ENCODE data around the gene ISL1.

ISL1 gene

DNA sequence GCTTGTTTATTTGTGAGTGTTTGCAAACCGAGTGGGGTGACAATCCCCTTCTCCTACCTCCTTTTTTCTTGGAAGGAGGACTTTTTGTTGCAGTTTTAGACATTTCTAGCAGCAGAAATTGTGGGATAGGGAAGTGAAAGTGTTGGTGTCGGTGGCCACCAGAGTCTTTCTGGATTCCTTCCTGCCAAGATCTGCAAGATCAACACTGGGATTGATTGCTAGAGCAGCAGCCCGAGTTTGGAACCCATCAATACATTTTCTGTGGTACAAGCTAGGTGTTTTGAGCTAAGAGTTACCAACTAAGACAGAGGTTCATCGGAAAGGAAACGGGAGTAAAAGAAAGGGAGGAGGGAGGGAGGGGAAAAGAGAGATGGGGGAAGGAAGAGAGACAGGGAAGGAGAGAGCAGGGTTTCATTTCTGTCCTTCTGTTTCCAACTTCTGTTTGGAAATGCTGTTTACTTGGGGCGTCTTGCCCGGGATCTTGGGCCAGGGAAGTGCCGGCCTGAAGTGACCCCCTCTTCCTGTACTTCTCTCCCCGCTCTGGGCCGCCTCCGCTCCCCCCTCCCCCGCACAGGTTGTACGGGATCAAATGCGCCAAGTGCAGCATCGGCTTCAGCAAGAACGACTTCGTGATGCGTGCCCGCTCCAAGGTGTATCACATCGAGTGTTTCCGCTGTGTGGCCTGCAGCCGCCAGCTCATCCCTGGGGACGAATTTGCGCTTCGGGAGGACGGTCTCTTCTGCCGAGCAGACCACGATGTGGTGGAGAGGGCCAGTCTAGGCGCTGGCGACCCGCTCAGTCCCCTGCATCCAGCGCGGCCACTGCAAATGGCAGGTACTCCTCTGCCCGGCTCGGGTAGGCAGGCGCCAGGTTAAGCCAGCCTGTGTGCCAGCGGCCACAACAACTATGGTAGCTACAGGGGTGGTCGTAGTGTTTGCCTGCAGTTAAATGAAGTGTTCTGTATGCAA, 4.0 kb downstream of the ISL1 start:
- DNase-seq (ENCODE audit: low read depth, low spot score) = no peak

DNA sequence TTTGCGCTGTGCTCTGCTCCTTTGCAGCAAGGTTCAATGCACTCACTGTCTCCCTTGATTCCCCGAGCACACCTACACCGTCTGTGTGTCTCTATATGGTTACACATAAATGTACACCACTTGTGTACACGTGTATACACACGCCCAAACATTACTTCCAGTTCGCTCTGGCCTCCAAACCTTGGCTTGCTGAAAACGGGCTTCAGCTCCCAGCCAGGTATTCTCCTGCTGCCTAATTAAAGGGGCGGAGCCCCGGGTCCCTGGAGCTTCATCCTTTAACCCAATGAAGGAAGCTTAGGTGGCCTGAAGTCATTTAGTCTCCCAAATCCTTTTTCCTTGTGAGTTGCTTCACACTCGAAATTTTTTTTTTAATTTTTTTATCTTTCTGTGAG, 4.6 kb downstream of the ISL1 start:
- DNase-seq (ENCODE audit: low read depth, low spot score) = no peak

DNA sequence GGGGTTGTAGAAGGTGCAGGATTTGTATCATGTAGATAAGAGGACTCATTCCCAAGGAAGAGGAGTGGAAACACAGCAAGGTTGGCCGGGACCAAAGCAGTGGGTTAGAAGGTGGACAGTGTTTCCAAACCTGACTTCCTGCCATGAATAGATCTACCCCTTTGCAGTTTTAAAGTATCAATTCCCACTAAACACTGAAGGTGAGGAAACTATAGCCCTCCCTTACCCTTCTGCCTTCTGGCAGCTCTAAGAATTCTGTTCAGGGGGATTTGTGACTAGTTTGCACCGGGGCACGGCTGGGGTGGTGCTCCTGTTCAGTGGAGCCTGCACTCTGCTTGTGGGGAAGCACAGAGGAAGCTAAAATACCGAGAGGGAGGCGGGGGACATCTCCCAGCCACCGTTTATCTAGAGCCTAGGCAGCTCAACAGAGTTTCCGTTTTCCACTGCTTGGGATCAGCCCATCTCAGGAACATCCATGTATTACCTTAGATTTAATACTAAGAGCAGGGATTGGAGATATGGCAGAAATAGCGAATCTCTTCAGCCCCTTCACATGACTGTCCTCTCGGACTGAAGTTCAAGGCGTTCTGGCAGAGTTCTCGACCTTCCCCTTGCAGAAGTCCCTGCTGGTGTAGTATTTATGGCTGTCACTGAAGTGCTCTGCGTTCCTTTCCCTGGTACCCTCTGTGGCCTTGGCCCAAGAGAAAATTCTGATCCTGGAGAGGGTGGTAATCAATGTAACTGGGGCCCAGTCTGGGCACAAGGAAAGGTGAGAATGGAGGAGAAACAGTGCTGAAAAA, 5.4 kb downstream of the ISL1 start:
- no peak for DNase-seq (ENCODE audit: low read depth, low spot score)

DNA sequence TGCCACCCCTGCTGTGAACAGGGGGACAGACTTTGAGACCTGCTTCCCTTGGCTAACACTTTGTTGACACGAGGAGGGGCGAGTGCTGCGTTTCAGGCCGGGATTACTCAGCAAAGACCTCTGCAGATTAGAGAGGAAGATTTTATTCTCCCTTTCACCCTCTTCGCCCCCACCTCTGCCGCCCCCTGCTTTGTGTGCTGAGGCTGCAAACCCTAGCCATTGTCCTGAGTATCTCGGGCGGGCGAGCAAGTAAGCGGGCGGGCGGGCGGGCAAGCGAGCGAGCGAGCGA, 6.0 kb downstream of the ISL1 start:
- DNase-seq (ENCODE audit: low read depth, low spot score) = no peak

DNA sequence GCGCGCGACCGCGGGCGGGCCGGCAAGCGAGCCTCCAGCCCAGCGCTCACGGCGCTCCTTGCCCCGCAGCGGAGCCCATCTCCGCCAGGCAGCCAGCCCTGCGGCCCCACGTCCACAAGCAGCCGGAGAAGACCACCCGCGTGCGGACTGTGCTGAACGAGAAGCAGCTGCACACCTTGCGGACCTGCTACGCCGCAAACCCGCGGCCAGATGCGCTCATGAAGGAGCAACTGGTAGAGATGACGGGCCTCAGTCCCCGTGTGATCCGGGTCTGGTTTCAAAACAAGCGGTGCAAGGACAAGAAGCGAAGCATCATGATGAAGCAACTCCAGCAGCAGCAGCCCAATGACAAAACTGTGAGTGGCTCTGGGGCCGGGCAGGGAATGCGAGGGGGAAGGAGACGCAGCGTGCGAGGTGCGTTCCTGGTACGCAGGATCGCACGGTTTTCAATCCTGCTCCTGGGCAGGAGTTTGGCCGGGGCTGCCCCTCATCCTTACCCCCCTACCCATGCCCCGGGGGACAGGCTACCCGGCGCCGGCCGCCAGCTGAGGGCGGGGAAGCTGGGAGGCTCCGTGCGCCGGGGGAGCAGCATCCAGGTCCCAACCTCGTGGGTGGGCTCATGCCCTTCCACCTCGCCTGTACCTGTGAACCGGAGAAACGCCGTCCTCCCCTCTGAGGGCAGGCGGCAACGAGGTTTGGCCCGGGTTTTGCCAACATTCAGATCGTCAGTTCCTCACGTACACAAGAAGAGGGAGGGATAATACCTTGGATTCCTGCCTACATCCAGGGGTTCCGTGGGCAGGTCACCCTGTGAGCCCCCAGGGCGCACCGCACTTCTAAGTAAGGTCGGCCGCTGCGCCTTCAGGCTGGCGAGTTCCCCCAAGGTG, 6.6 kb downstream of the ISL1 start:
- DNase-seq (ENCODE audit: low read depth, low spot score) = no peak

DNA sequence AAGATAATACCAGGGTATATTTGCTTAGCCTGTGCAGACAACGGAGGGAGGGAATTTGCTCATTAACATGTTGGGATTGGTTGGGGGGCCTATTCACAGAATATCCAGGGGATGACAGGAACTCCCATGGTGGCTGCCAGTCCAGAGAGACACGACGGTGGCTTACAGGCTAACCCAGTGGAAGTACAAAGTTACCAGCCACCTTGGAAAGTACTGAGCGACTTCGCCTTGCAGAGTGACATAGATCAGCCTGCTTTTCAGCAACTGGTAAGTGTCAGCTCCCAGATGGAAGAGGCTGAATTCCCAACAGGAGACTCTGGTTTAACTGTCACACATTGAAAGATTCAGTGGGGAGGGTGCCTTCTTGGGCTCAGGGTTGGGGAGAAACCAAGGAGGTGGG, 7.9 kb downstream of the ISL1 start:
- no peak for DNase-seq (ENCODE audit: low read depth, low spot score)

DNA sequence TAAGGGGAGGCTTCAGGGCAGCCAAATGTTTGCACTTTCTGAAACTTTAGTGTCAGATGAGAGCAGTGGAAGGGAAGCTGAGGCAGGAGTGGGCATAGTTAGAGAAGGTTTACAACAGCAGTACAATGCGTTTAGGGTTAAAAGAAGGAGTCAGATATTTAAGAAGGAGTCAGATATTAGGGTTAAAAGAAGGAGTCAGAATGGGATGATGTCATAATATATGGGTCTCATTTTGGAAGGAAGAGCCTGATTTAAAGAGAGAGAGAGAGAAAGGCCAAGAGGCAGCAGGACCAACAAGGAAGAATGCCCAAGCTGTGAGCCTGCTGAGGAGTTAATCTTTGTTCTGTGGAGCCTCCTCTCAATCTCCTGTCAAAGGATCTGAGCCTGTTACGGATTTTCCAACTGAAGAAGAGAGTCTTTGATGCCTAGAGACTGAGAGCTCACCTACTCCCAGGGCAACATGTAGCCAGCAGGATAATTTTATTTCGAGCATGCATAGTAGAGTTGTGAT, 9.5 kb downstream of the ISL1 start:
- no peak for DNase-seq (ENCODE audit: low read depth, low spot score)

DNA sequence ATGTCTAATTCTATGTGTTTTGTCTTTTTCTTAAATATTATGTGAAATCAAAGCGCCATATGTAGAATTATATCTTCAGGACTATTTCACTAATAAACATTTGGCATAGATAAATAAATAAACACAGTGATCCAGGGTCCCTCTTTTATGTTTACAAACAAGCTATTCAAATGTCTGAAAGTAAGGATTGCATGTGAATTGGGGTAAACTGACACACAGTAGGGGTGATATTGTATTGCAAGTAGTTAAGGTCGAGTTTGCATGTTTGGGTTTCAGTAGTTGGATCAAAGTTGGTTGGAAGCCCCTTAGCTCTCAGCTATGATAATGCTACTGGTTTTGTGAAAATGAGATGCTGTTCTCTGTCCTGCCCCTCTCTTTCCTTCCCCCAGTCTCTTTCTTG, 11.4 kb downstream of the ISL1 start:
- DNase-seq (ENCODE audit: low read depth, low spot score) = no peak

DNA sequence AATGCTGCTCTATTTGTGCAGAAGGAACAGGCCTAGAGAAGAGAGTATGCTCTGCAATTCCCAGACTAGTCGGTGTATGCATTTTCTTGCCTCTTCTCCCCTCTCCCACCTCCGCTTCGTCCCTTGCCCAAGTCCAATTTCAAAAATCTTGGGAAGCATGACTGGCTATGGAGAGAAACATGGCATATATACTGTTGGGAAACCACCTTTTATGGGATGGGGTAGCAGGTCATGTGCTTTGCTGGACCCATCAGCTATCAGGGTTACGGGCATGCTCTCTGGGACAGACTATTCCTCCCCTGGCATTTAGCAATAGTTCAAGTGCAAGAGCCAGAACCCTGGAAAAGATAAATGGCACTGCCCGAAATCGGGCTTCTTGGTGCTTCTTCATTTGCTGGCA, 12.0 kb downstream of the ISL1 start:
- DNase-seq (ENCODE audit: low read depth, low spot score) = no peak

DNA sequence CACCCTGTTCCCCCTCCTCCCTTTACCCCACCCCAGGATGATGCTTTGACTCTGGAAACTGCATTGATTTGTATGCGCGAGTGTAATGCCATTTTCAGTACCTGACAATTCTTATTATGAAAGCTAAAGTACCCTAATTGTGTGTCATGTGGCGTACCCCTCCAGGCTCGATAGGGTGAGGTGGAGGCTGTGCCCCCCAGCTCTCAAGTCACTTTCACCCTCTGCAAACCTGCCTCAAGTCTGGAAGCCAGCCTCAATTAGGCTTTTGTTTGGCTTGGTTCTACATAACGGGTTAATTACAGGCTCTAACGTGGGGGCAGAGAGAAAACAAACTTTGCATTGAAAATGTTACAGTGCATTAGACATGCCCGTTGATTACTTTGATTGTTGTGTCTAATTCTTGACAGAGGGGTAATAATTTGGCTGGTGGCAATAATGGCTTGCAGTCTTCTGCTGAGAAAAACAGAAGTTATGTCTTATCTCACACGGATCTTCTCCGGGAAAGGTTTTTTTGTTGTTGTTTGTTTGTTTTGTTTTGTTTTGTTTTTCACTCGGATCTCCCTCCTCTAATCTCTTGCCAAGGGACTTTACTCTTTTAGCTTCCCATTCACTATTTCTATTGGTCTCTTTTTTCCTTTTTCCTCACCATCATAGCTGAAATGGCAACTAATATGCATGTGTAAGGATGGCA, 12.6 kb downstream of the ISL1 start:
- DNase-seq (ENCODE audit: low read depth, low spot score) = no peak

DNA sequence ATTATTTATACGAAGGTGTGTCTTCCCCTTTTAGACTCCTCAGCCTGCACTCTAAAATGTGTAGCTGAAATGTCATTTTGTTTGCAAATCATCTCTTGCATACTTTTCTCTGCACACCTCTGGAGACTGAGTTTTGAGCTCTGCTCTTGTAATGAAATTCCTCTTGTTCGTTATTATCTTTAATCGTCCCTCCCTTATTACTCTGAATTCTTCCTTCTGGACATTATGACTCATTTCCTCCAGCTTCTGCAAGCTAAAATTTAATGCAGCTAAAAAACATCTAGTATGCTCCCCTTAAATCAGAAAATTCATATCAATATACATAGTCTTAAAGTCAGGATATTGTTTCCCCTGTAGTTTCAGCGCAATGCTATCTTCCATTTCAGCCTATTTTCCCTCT, 13.5 kb downstream of the ISL1 start:
- DNase-seq (ENCODE audit: low read depth, low spot score) = no peak

DNA sequence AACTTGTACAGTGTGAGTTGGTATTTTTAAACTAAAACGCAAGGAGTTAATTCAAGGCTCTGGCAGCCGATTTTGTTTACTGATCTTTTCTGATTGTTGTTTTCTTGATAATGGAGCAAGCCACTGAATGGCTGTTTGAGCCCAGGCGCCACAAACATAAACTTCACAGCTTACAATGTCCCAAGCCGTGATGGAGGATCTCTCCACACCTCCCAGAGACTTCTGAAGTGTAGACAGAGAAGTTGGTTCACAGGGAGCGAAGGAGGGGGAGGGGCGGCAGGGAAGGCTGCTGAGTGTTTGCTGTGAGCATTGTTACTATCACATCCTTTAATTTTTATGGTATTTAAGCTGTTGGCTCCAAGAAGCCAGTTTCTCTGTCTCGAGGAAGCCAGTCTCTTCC, 14.7 kb downstream of the ISL1 start:
- no peak for DNase-seq (ENCODE audit: low read depth, low spot score)

DNA sequence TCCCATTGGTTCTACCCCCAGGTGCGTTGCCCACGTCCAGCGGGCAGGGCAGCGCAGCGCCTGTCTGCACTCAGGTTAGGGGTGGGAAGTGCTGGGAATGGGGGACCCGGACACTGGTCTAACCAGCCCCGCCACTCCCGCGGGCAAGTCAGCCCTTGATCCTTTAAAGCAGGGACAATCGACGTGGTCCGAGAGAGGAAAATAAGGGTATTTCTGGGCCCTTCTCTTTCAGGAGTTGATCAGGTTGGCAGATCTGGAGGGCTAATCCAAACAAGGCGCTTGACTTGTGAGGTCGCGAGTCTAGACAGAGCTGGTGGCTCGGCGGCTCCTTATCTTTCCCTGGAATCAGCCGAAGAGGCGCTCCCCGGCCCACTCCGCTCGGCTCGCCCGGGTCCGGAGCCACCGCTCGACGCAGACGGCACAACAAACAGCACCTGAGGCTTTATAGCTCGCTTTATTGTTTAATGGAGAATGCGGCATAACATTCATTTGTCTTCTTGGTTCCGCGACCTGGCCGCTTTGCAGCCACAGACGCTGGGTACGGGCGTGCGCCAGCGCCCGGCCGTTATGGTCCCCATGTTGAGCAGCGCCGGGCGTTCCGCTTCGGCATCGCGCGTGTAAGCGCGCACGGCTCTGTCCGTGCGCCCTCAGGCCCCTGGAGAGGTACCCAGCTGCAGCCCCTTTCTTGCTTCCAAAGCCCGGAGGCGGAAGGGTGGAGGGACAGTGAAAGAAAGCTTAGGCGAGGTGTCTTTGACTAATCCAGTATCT, 15.8 kb downstream of the ISL1 start:
- DNase-seq (ENCODE audit: low read depth, low spot score) = no peak

DNA sequence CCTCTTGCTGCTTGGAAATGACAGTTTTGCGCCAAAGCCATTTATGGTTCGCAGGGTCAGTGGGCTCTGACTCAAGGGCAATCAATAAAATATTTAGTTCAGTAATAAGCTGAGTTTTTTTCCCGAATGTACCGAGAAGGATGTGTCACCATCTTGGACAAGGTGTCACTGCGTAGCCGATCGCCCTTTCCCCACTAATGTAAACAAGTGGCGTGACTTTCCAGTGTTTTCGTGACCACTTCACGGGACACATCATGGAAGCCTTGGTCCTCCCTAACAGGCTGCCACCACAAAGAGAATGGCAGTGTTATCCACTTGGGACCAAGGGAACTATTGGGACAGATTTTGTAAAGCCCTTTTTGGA, 16.4 kb downstream of the ISL1 start:
- no peak for DNase-seq (ENCODE audit: low read depth, low spot score)

DNA sequence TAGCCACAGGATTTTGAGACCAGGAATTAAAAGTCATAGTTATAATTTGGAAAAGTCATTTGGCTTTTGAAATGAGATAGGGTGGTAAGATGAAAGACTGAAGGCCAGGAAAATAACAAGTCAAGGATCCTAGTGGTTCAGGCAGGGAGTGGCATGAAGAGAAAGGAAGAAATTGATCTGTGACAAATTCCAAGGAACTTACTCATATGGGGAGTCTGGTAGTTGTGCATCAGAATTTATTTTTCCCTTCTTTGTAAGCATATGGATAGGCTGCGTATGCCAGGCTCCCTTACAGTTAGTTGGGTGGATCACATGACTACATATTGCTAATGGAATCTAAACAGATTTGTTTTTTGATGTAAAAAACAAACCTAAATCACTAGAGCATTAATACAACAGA, 21.0 kb downstream of the ISL1 start:
- no peak for DNase-seq (ENCODE audit: low read depth, low spot score)

DNA sequence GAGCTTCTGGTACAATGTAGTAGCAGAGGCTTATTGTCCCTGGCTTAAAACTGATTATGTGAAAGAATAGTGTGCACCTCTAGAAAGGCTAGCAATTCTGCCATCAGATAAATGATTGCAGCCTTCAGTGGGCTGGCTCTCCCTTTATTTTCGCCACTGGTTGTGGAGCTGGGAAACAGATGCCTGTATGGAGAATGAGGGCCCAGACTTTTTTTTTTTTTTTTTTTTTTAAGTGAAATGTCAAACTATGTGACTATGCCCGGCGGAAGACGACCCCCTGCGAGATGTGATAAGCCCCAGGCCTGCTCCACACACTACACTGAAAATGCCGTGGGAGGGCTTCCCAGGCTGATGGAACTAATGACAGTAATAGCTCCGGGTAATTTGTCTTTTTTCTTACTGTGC, 28.7 kb downstream of the ISL1 start:
- no peak for DNase-seq (ENCODE audit: low read depth, low spot score)

DNA sequence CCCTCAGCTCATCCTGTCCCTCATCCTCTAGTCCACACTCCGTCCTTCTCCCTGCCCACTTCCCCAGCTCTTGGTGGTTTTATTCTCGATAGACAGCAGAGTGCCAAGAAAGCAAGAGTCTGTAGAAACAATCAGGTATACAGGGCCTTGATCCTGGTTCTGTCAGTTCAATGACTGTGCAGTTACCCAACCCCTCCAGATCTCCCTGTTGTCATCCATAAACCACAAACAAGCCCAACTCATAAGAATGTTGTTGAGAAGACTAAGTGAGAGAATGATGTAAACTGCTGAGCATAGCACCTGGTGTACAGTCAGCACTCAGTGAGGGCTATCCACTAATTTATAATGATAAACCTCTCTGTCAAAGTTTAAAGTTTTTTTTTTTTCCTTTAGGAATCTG, 31.3 kb downstream of the ISL1 start:
- no peak for DNase-seq (ENCODE audit: low read depth, low spot score)

DNA sequence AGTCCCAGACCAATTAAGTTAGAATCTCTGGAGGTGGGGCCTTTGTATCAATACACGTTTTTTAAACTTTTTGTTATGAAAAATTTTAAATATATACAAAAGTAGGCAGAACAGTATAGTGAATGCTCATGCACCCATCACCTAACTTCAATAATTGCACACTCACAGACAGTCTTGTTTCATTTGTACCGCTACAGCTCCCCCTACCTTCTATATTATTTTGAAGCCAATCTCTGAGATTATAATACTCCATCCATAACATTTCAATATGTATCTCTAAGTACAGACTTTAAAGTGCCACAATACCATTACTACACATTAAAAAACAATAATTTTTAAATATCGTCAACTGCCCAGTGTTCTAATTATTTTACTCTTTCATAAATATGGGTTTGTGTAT, 32.9 kb downstream of the ISL1 start:
- DNase-seq (ENCODE audit: low read depth, low spot score) = no peak

DNA sequence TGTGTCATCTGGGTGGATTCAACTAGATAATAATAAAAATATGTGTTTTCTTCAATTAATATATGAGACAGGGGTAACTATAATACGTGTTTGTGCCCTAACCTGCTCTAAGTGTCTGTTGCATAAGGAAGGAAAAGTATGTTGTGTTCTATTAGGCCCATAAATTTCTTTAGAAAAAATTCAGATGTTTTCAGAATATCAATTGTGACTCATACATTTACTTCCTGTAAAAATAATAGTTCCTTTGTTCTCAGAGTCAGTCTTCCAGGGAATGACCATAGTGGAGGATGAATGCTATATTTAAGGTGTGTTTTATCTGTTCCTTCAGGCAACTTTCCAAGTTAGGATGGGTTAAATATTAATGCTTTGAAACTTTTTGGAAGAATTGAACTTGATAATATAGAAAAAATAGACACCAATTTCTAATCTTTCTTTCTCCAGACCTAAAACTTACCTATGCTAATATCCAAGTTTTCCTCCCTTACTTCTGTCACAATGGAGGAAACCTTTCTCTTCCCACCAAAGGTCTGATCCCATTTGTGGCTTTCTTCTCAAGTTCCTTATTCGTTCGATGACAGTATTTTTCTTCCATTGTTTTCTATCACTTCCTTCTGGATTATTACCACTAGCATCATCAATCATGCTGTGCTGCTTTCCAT, 49.9 kb downstream of the ISL1 start:
- no peak for DNase-seq (ENCODE audit: low read depth, low spot score)

DNA sequence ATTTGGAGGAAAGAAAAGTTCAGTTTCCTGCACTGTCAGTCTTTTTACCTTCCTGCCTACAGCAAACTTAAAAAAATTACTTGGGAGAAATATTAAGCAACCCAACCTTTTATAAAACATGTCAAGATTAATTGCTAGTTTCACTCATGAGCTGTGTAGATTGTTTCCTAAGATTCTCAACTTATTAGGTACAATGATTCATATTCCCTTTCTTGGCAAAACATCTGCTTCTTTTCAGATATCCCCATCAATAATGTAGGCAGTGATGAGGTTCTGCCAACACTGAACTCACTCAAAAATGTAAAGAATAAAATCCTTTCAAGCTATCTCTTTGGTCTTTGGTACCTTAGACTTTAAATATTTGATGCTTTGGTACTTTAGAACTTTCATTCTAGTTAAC, 56.0 kb downstream of the ISL1 start:
- DNase-seq (ENCODE audit: low read depth, low spot score) = no peak
